Measurements from ENCODE around the gene ACAD11.
"Not testable (repeated sequence)": the region's sequence is repeated elsewhere in the genome, so short reads cannot be mapped to it uniquely, and the experiment has no call there.

The ACAD11 gene

GRCh38 chr3:132568422-132568821 is 91.2 kb downstream of the ACAD11 start:
- H3K4me3 ChIP-seq (ENCODE audit: low read depth, low read length), result no peak overlapping the region
- no peak for DNase-seq (ENCODE audit: low read depth)

GRCh38 chr3:132564070-132564465 is 95.5 kb downstream of the ACAD11 start:
- no peak for DNase-seq (ENCODE audit: low read depth)

DNA sequence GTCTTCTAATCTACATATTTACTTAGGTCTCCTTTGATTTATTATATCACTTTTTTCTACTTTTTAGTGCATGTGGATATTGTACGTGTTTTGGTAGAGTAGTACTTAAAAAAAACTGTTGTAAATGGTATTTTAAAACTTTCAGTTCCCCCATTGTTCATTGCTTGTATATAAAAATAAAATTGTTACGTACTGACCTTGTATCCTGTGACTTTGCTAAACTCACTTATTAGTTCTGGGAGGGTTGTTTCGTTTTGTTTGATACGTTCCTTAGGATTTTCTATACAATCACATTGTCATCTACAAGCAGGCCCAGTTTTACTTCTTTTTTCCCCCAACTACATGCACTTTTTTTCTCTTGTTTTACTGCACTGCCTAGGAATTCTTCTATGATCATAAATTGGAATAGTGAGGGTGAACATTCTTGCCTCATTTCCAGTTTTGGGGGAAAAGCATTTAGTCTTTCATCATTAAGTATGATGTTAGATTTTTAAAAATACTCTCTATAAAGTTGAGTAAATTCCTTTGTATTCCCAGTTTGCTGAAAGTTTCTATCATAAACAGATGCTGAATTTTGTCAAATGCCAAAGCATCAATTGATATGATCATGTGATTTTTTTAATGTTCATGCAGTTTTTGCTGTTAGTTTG is 96.1 kb downstream of the ACAD11 start:
- no peak for DNase-seq (ENCODE audit: low read depth)
- no peak overlapping the region for H3K4me3 ChIP-seq (ENCODE audit: low read depth, low read length)

More at GRCh38 chr3:132564070-132564465, 95.5 kb downstream of the ACAD11 start:
- no peak overlapping the region for H3K4me3 ChIP-seq (ENCODE audit: low read depth, low read length)

GRCh38 chr3:132561003-132561402 is 98.6 kb downstream of the ACAD11 start:
- H3K4me3 ChIP-seq (ENCODE audit: low read depth, low read length), result no peak overlapping the region
- no peak for DNase-seq (ENCODE audit: low read depth)

- no peak for DNase-seq (ENCODE audit: low read depth)
- no peak overlapping the region for H3K4me3 ChIP-seq (ENCODE audit: low read depth, low read length)
These were observed 103.0 kb downstream of the ACAD11 start for GRCh38 chr3:132556508-132557159.

- not testable (repeated sequence) for DNase-seq (ENCODE audit: low read depth); H3K4me3 ChIP-seq (ENCODE audit: low read depth, low read length)
These were observed 103.6 kb downstream of the ACAD11 start for GRCh38 chr3:132556036-132556386.

DNA sequence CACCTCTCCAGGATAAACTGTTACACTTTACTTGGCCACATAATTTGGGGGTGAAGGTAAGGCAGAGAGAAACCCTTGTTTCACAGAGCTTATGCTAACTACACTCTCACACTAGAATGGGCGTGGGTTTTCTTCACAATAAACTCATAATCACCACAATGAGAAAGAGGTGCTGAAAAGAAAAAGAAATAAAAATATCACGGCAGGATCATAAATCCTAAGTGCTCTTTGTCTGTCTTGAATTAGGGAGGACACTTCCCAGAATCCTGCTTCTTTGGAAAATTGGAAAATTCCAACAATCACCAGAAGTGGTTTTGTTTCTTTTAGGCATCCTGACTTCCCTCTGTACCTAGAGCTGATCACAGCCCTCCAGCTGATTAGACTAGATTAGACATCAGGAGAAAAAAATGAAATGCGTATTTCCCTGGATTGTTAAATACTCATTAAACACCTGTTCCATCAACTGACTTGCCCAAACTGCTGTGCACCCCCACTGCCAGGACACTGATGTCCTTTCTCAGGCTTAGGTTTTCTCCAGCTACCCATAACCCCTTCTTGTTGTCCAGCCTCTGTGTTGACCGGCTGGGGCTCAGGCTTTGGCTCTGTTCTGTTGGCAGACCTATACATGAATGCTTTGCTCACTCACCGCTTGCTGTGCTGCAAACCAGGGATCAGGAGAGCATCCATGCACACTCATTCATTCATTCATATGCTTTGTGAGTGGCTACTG is 104.1 kb downstream of the ACAD11 start:
- no peak overlapping the region for H3K4me3 ChIP-seq (ENCODE audit: low read depth, low read length)
- DNase-seq (ENCODE audit: low read depth), result no peak

DNA sequence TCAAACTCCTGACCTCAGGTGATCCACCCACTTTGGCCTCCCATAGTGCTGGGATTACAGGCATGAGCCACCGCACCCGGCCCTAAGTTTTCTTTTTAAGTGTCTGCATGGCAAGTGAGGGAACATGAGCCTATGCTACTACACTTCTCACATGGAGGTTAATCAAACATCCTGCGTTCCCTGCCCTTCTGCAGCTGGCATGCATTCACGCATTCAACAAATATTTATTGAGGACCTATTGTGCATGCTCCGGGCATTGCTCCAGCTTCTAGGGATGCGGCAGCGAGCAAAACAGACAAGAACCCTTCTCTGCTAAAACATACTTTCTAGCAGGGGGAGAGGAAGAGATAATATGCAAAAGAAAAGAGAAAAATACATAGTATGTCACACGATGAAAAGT is 105.2 kb downstream of the ACAD11 start:
- DNase-seq (ENCODE audit: low read depth), result peak; percentile 55
- H3K4me3 ChIP-seq (ENCODE audit: low read depth, low read length), result no peak overlapping the region

GRCh38 chr3:132553826-132554225 is 105.8 kb downstream of the ACAD11 start:
- H3K4me3 ChIP-seq (ENCODE audit: low read depth, low read length), result no peak overlapping the region
- no peak for DNase-seq (ENCODE audit: low read depth)

DNA sequence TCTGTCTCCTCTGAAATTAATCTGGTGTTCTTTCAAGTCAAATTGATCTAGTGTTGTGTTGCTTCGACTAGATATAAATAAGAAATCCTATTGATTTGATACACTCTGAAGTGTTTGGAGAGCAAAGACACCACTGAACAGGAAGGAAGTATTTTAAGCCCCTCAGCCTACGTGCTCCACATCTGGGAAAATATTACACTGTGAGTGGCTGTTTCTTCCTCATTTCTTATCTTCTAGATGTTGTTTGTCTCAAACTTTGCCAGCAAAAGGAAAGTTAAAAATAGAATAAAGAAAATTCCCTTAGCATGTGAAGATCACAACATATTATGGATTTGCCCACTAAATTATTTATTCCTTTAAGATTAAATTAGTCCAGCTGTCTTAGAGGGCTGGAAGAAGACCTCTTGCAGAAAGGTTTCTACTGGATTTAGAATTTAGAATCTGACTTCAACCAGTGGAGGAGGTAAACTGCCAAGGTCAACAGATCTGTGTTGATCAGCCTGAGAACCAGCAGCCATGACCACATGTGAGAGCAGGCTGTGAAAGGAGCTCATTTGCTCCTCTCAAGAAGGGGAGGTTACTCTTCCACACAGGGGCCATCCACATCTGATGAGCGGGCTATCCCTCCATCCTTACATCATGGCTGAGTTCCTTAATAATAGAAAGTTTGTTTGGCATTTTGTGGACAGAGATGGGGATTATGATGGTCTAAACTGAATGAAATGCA is 108.9 kb downstream of the ACAD11 start:
- DNase-seq (ENCODE audit: low read depth), result no peak
- no peak overlapping the region for H3K4me3 ChIP-seq (ENCODE audit: low read depth, low read length)

DNA sequence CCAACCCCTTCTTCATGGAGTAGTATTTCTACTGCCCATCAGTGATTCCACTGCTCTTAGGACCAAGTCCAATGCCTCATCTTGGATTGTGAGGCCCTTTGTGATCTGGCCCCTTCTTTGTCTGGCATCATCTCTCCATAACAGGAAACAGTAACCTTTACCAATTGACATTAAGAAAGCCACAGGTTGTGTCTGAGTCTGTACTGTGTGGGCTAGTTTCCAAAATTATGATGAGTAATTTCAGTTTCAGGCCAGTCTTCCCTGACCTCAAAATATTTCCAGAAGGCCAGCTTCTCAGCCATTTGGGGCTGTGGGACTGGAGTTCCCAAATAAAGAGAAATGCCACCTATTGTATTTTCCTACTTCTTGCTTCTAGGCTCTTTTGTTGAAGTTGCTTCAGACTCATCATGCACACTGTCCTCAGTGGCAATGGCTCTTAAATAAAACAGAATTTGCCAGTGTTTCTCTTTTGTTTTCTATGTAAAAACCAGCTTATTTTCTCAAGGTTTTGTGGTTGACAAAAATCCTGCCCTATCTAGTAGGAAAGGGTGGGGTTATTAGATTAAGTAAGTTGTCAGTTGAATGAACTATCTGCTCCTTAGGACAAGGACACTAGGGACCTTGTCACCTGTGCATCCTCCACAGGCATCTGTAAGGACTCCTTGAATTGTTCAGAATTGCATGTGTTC is 109.6 kb downstream of the ACAD11 start:
- no peak overlapping the region for H3K4me3 ChIP-seq (ENCODE audit: low read depth, low read length)
- DNase-seq (ENCODE audit: low read depth), result peak; percentile 37

DNA sequence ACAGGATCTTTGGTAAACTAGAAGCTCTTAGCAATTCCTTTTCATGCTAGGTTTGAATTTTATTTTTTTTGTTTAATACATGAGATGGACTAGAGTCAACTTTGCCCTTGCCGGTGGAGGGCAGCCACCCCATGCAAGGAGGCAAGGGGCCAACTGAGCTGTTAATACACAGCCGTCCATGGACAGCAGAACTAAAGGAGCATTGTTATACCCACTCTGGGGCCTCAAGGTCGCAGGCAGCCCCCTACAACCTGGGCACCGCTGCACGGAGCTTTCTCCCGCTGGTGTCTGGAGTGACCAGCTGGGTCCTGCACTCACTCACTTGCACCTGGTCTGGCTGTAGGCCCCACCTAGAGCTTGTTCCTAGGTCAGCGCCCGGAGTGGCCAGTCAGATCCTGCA is 110.4 kb downstream of the ACAD11 start:
- H3K4me3 ChIP-seq (ENCODE audit: low read depth, low read length), result no peak overlapping the region
- DNase-seq (ENCODE audit: low read depth), result no peak

GRCh38 chr3:132545471-132545870 is 114.1 kb downstream of the ACAD11 start:
- no peak for DNase-seq (ENCODE audit: low read depth)
- no peak overlapping the region for H3K4me3 ChIP-seq (ENCODE audit: low read depth, low read length)

- no peak overlapping the region for H3K4me3 ChIP-seq (ENCODE audit: low read depth, low read length)
- no peak for DNase-seq (ENCODE audit: low read depth)
These were observed 115.5 kb downstream of the ACAD11 start for GRCh38 chr3:132544130-132544529.

- no peak overlapping the region for H3K4me3 ChIP-seq (ENCODE audit: low read depth, low read length)
- peak; percentile 88 for DNase-seq (ENCODE audit: low read depth)
These were observed 116.4 kb downstream of the ACAD11 start for GRCh38 chr3:132543011-132543739.

GRCh38 chr3:132542577-132542976 is 117.0 kb downstream of the ACAD11 start:
- no peak overlapping the region for H3K4me3 ChIP-seq (ENCODE audit: low read depth, low read length)
- no peak for DNase-seq (ENCODE audit: low read depth)

- DNase-seq (ENCODE audit: low read depth), result no peak
- H3K4me3 ChIP-seq (ENCODE audit: low read depth, low read length), result no peak overlapping the region
These were observed 119.9 kb downstream of the ACAD11 start for GRCh38 chr3:132539681-132540080.

- DNase-seq (ENCODE audit: low read depth), result no peak
- H3K4me3 ChIP-seq (ENCODE audit: low read depth, low read length), result no peak overlapping the region
These were observed 121.5 kb downstream of the ACAD11 start for GRCh38 chr3:132538072-132538471.

DNA sequence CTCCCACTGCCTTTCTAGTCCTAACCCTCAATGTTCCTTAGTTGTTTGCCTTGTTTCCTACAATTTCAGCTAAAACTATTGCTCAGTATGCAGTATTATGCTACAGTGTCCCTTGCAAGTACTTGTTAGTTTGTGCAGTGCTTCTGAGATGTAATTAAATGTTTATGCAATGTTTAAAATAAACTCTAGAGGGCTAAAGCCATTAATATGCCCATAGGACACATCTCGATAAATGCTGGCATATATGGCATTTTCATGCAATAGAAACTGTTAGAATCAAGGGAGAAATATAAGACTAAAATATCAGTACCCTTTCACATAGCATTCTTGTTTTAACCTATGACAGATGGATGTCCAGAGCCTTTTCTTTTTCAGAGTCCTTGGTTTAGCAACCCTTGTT is 122.3 kb downstream of the ACAD11 start:
- DNase-seq (ENCODE audit: low read depth), result no peak
- H3K4me3 ChIP-seq (ENCODE audit: low read depth, low read length), result no peak overlapping the region

All from skeletal muscle cell (primary cell).